OCI-LY3 (cell line): ENCODE results near the gene SLC25A39.

Experiments used
- CTCF ChIP-seq: fragments of 200-600, 300-600 bp; sonication (generic); IDR thresholded peaks from 2 replicates; pipeline ENCODE4 v1.5.1; 2014; ENCODE audit warnings: antibody characterized with exemption, low read length, low read depth
- EZH2phosphoT487 ChIP-seq: fragments of 200-600 bp; shearing (Covaris generic); IDR thresholded peaks from 2 replicates; pipeline ENCODE4 v1.6.1; 2018; ENCODE audit warnings: antibody characterized with exemption, mixed run types, low read depth

GRCh38 chr17:44314524-44314868 is 10.1 kb downstream of the SLC25A39 start:
- no peak for TF ChIP-seq CTCF
- TF ChIP-seq EZH2phosphoT487: no peak
